AG09309 (cell line): ENCODE measurements around the gene LPIN3.
A peak's percentile ranks its signal among the peaks of the same experiment; 100 is the strongest.

Experiments used
- DNase-seq: peaks from one replicate; pipeline ENCODE4 v3.0.0-alpha.2; 2010; ENCODE audit warnings: low read depth
- H3K4me3 ChIP-seq: 2 replicates; pipeline ENCODE4 v1.5.1; 2011; ENCODE audit warnings: mild to moderate bottlenecking, low read depth, low read length, moderate library complexity; ENCODE audit not compliant: control insufficient read depth
- CTCF ChIP-seq: IDR thresholded peaks from 2 replicates; pipeline ENCODE4 v1.5.1; 2011; ENCODE audit warnings: mild to moderate bottlenecking, low read depth, low read length, inconsistent platforms; ENCODE audit not compliant: insufficient read depth, control insufficient read depth; ENCODE audit errors: missing control alignments

The LPIN3 gene

DNA sequence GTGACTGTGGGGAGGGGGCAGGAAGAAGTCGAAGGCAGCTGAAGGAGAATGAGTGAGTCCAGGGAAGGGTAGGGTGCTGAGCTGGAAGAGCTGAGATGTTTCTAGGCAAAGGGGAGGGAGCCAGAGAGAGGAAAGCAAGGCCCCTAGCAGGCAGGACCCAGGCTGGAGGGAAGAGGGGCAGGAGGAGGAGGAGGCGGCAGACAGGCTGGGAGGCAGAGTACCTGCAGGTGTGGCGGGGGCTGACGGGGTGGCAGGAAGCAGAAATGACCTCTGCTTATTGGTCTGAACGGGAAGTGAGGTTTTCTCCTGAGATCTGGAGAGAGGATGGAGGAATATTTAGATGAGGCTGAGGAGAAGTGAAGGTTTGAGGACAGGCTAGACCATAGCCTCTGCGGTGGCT lies 36.7 kb downstream of the LPIN3 start:
- H3K4me3 ChIP-seq, result no peak overlapping the region
- TF ChIP-seq CTCF, result no peak
- DNase-seq, result no peak

- no peak for TF ChIP-seq CTCF
- no peak overlapping the region for H3K4me3 ChIP-seq
- no peak for DNase-seq
These were observed 38.9 kb downstream of the LPIN3 start for GRCh38 chr20:41379551-41379950.

- no peak overlapping the region for H3K4me3 ChIP-seq
- no peak for DNase-seq
- no peak for TF ChIP-seq CTCF
These were observed 40.1 kb downstream of the LPIN3 start for GRCh38 chr20:41380551-41381193.

GRCh38 chr20:41382791-41383305 lies 42.2 kb downstream of the LPIN3 start:
- TF ChIP-seq CTCF, result no peak
- no peak overlapping the region for H3K4me3 ChIP-seq
- DNase-seq, result no peak

DNA sequence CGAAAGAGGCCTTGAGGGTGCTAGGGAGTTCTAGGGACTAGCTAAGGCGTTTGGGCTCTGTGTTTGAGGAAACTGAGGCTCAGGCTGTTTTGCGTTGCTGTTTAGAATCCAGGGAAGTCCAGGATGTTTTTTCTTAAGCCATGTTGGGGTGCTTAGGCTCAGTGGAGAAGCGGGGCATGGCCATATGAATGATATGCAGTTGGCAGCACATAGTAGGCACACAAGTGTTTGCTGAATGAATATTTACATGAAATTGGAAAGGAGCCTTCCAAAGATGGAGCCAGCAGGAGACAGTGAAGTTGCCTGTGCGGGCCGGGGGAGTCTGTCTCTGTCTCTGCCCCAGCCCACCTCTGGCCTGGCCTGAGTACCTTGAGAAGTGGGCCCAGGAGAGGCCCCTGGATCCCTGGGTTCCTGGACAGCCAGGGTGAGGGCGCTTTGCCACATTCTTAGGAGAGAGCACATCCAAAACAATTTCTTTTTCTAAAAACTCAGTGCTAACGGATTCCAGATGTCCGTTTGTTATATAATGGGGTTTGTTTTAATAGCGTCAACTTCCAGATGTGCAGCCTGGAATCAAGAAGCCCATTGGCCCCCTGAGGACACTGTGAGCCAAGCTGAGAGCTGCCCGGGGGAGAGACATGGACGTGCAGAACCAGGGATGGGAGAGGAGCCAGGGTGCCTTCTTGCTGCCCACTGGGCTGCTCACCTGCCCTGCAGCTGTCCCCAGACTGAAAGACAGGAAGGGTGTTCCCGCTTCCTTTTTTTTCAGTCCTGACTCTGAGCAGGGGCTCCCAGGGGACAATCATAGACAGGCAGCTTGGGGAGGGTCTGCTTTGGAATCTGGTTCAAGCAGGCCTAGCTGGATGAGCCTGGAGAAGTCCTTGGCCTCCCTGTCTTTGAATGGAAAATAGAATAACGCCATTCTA lies 46.1 kb downstream of the LPIN3 start:
- peak; percentile 38 for DNase-seq
- TF ChIP-seq CTCF, result no peak
- no peak overlapping the region for H3K4me3 ChIP-seq

DNA sequence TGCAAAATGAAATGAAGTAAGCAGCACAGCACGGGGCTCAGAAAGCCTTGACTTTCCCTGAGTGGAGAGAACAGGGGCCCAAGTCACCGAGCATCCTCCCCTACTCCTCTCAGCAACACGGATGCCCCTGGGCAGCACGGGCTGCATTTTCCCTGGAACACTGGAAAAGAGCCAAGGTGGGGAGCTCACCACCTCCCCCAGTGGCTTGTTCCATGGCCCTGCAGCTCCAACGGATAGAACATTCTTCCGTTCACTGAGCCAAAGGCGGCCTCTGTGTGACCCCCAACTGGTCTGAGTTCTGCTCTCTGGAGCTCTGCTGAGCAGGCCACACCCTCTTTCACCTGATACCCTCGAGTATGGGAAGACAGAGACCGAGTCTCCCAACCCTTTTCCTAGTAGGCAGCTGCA lies 46.8 kb downstream of the LPIN3 start:
- no peak overlapping the region for H3K4me3 ChIP-seq
- no peak for DNase-seq
- TF ChIP-seq CTCF, result no peak
